GM18873 (cell line): ENCODE results near the gene MOB3B.

ENCODE experiments used
- ATAC-seq: cut with Tn5 transposase; IDR thresholded peaks from one replicate; pipeline ENCODE4 v1.9.1; 2021; ENCODE audit warnings: mild to moderate bottlenecking, moderate library complexity, moderate number of reproducible peaks; ENCODE audit not compliant: unreplicated experiment, low FRiP score

Gene MOB3B

GRCh38 chr9:27351438-27351837, 178.2 kb downstream of the MOB3B start:
- no peak for ATAC-seq

- no peak for ATAC-seq
Measured at GRCh38 chr9:27350382-27350976, 179.1 kb downstream of the MOB3B start.

GRCh38 chr9:27349698-27350080, 179.9 kb downstream of the MOB3B start:
- no peak for ATAC-seq

GRCh38 chr9:27348785-27349697, 180.6 kb downstream of the MOB3B start:
- no peak for ATAC-seq

GRCh38 chr9:27347889-27348288, 181.7 kb downstream of the MOB3B start:
- ATAC-seq, result no peak

- ATAC-seq, result no peak
Measured at GRCh38 chr9:27344776-27345175, 184.8 kb downstream of the MOB3B start.

- ATAC-seq, result no peak
Measured at GRCh38 chr9:27341545-27342294, 187.9 kb downstream of the MOB3B start.

GRCh38 chr9:27340961-27341511, 188.6 kb downstream of the MOB3B start:
- no peak for ATAC-seq

GRCh38 chr9:27340285-27340674, 189.3 kb downstream of the MOB3B start:
- ATAC-seq, result no peak

GRCh38 chr9:27339661-27340284, 189.8 kb downstream of the MOB3B start:
- no peak for ATAC-seq

GRCh38 chr9:27338527-27338903, 191.1 kb downstream of the MOB3B start:
- no peak for ATAC-seq

GRCh38 chr9:27337833-27338526, 191.6 kb downstream of the MOB3B start:
- no peak for ATAC-seq

GRCh38 chr9:27337236-27337635, 192.4 kb downstream of the MOB3B start:
- no peak for ATAC-seq

GRCh38 chr9:27336829-27337228, 192.8 kb downstream of the MOB3B start:
- ATAC-seq, result no peak

- no peak for ATAC-seq
Measured at GRCh38 chr9:27336126-27336525, 193.5 kb downstream of the MOB3B start.

GRCh38 chr9:27335075-27335474, 194.5 kb downstream of the MOB3B start:
- ATAC-seq, result no peak

GRCh38 chr9:27333241-27334052, 196.2 kb downstream of the MOB3B start:
- peak; percentile 87 for ATAC-seq

- no peak for ATAC-seq
Measured at GRCh38 chr9:27331393-27331792, 198.2 kb downstream of the MOB3B start.

GRCh38 chr9:27329291-27329690, 200.3 kb downstream of the MOB3B start:
- no peak for ATAC-seq
